VCaP (cell line): Measurements from ENCODE around the gene CABP4.

Source experiments
- H3K27ac ChIP-seq: fragments of 450-650 bp; 2 replicates; pipeline ENCODE4 v1.5.1; 2017
- CTCF ChIP-seq: fragments of 450-650 bp; conservative IDR thresholded peaks from 2 replicates; pipeline ENCODE4 v1.5.1; 2017; ENCODE audit warnings: mild to moderate bottlenecking, moderate library complexity

CABP4 gene

GRCh38 chr11:67507864-67508485 lies 52.8 kb downstream of the CABP4 start, which contains the start of gene CDK2AP2:
Gene CDK2AP2 (minus strand): TSS chr11:67508162. CDS start chr11:67508082, 80 bp downstream.
- H3K27ac ChIP-seq: peak within 1 kb of the TSS; percentile 93
- TF ChIP-seq CTCF: no peak

GRCh38 chr11:67508486-67509121 lies 53.5 kb downstream of the CABP4 start:
- TF ChIP-seq CTCF: no peak
- H3K27ac ChIP-seq: peak overlapping the region; percentile 93

- no peak for TF ChIP-seq CTCF
These were observed 54.8 kb downstream of the CABP4 start for GRCh38 chr11:67510023-67510345.

More at GRCh38 chr11:67510023-67510345, 54.8 kb downstream of the CABP4 start:
- H3K27ac ChIP-seq: no peak overlapping the region; the same call in 1 of the 2 replicates
